Activated CD4-positive, alpha-beta memory T cell treated with anti-CD3 and anti-CD28 coated beads for 36 hours (primary cell): ENCODE measurements around the gene SPPL2B. TPM values are rescaled to one million over a fixed set of nuclear protein-coding genes. Genes with fewer than 3 reads are reported as not detected.
"Not testable (repeated sequence)": the region's sequence is repeated elsewhere in the genome, so short reads cannot be mapped to it uniquely, and the experiment has no call there.

Source experiments
- CTCF ChIA-PET: fragments of 350-600 bp; sonication (Branson Sonifier 250); formaldehyde crosslinking; loops from one replicate; lab custom pipeline; 2021; ENCODE audit warnings: antibody characterized with exemption, inconsistent platforms; lab: Charles Lee
- POLR2A ChIA-PET: fragments of 350-600 bp; sonication (Branson Sonifier 250); formaldehyde crosslinking; loops from one replicate; lab custom pipeline; 2021; ENCODE audit warnings: antibody characterized with exemption; lab: Charles Lee
- DNase-seq: peaks from one replicate; pipeline ENCODE4 v3.0.0-alpha.2; 2020
- H3K27ac Mint-ChIP-seq: one replicate; pipeline ENCODE4 v1.8.0; 2021; ENCODE audit warnings: mixed read lengths
- H3K27me3 Mint-ChIP-seq: one replicate; pipeline ENCODE4 v1.8.0; 2021; ENCODE audit warnings: mixed read lengths
- H3K36me3 Mint-ChIP-seq: one replicate; pipeline ENCODE4 v1.8.0; 2021; ENCODE audit warnings: mixed read lengths
- H3K4me1 Mint-ChIP-seq: one replicate; pipeline ENCODE4 v1.8.0; 2021; ENCODE audit warnings: low read depth, mixed read lengths
- H3K4me3 Mint-ChIP-seq: one replicate; pipeline ENCODE4 v1.8.0; 2021; ENCODE audit warnings: mild to moderate bottlenecking, mixed read lengths
- H3K9me3 Mint-ChIP-seq: one replicate; pipeline ENCODE4 v1.8.0; 2021; ENCODE audit warnings: mixed read lengths
- intact Hi-C: fragments of 100-400 bp; cut with micrococcal nuclease; formaldehyde crosslinking; loops from one replicate; pipeline ENCODE4 v1.15.1; 2023
- total RNA-seq, 2 experiments: library from RNA; stranded (reverse); gene quantifications; one replicate each; pipeline ENCODE4 v1.2.3, GENCODE V29; 2021

Gene SPPL2B
- total RNA-seq, 2 experiments from 2014 or later = 43.8 TPM

- intact Hi-C loops = no loop called here
- no peak for DNase-seq
- CTCF ChIA-PET = no interaction called here
- POLR2A ChIA-PET = no interaction called here
- Mint-ChIP-seq H3K4me3 (no peak overlapping the region), H3K27me3 (no peaks in the 10 kb centered on the region), H3K27ac (no peak overlapping the region), H3K4me1 (no peaks in the 10 kb centered on the region), H3K36me3 (no peaks in the 10 kb centered on the region), H3K9me3 (no peaks in the 10 kb centered on the region)
Observed at GRCh38 chr19:2344381-2344870, 15.9 kb downstream of the SPPL2B start.

GRCh38 chr19:2345076-2345475 lies 16.6 kb downstream of the SPPL2B start:
- no peak for DNase-seq
- H3K27me3 Mint-ChIP-seq = no peaks in the 10 kb centered on the region
- H3K27ac Mint-ChIP-seq = no peak overlapping the region
- intact Hi-C loops = no loop called here
- no peaks in the 10 kb centered on the region for H3K36me3 Mint-ChIP-seq
- no peaks in the 10 kb centered on the region for H3K4me1 Mint-ChIP-seq
- ChIA-PET CTCF (no interaction called here), POLR2A (no interaction called here)
- H3K4me3 Mint-ChIP-seq = no peak overlapping the region
- no peaks in the 10 kb centered on the region for H3K9me3 Mint-ChIP-seq

GRCh38 chr19:2345794-2346663 lies 17.5 kb downstream of the SPPL2B start:
- intact Hi-C loops = no loop called here
- no peaks in the 10 kb centered on the region for H3K4me1 Mint-ChIP-seq
- no peak overlapping the region for H3K4me3 Mint-ChIP-seq
- no peaks in the 10 kb centered on the region for H3K36me3 Mint-ChIP-seq
- H3K9me3 Mint-ChIP-seq = no peaks in the 10 kb centered on the region
- H3K27me3 Mint-ChIP-seq = no peaks in the 10 kb centered on the region
- ChIA-PET POLR2A (no interaction called here), CTCF (no interaction called here)
- no peak for DNase-seq
- H3K27ac Mint-ChIP-seq = no peak overlapping the region

GRCh38 chr19:2349818-2350217 lies 21.3 kb downstream of the SPPL2B start:
- H3K4me1 Mint-ChIP-seq, DNase-seq, H3K27ac Mint-ChIP-seq, H3K9me3 Mint-ChIP-seq, H3K27me3 Mint-ChIP-seq, CTCF ChIA-PET, POLR2A ChIA-PET, H3K4me3 Mint-ChIP-seq, intact Hi-C loops, H3K36me3 Mint-ChIP-seq: not testable (repeated sequence)

- Mint-ChIP-seq H3K4me3 (no peak overlapping the region), H3K4me1 (no peaks in the 10 kb centered on the region), H3K27me3 (no peaks in the 10 kb centered on the region), H3K36me3 (no peaks in the 10 kb centered on the region), H3K27ac (no peak overlapping the region), H3K9me3 (no peaks in the 10 kb centered on the region)
- intact Hi-C loops = no loop called here
- ChIA-PET POLR2A (no interaction called here), CTCF (no interaction called here)
- no peak for DNase-seq
Observed at GRCh38 chr19:2350656-2351055, 22.2 kb downstream of the SPPL2B start.

- H3K4me3 Mint-ChIP-seq = no peak overlapping the region
- CTCF ChIA-PET = no interaction called here
- intact Hi-C loops = no loop called here
Observed at GRCh38 chr19:2351591-2351990, 23.1 kb downstream of the SPPL2B start.

GRCh38 chr19:2352121-2352520 lies 23.6 kb downstream of the SPPL2B start:
- ChIA-PET POLR2A (no interaction called here), CTCF (no interaction called here)
- Mint-ChIP-seq H3K4me3 (no peak overlapping the region), H3K4me1 (no peaks in the 10 kb centered on the region), H3K9me3 (no peaks in the 10 kb centered on the region), H3K36me3 (no peaks in the 10 kb centered on the region), H3K27me3 (no peaks in the 10 kb centered on the region), H3K27ac (no peak overlapping the region)
- intact Hi-C loops = no loop called here
- no peak for DNase-seq

More at GRCh38 chr19:2351591-2351990, 23.1 kb downstream of the SPPL2B start:
- Mint-ChIP-seq H3K27ac (no peak overlapping the region), H3K4me1 (no peaks in the 10 kb centered on the region), H3K36me3 (no peaks in the 10 kb centered on the region), H3K27me3 (no peaks in the 10 kb centered on the region), H3K9me3 (no peaks in the 10 kb centered on the region)
- DNase-seq = no peak
- POLR2A ChIA-PET = no interaction called here

GRCh38 chr19:2353159-2353886 lies 24.8 kb downstream of the SPPL2B start:
- no peak overlapping the region for H3K4me3 Mint-ChIP-seq
- no peak overlapping the region for H3K27ac Mint-ChIP-seq
- H3K9me3 Mint-ChIP-seq = no peaks in the 10 kb centered on the region
- ChIA-PET POLR2A (no interaction called here), CTCF (no interaction called here)
- intact Hi-C loops = no loop called here
- H3K4me1 Mint-ChIP-seq = no peaks in the 10 kb centered on the region
- DNase-seq = no peak
- no peaks in the 10 kb centered on the region for H3K27me3 Mint-ChIP-seq
- H3K36me3 Mint-ChIP-seq = no peaks in the 10 kb centered on the region

GRCh38 chr19:2353887-2354592 lies 25.6 kb downstream of the SPPL2B start:
- H3K4me1 Mint-ChIP-seq = no peaks in the 10 kb centered on the region
- CTCF ChIA-PET = no interaction called here
- POLR2A ChIA-PET = no interaction called here
- H3K9me3 Mint-ChIP-seq = no peaks in the 10 kb centered on the region
- DNase-seq = no peak
- intact Hi-C loops = no loop called here
- no peaks in the 10 kb centered on the region for H3K27me3 Mint-ChIP-seq
- no peak overlapping the region for H3K4me3 Mint-ChIP-seq
- no peak overlapping the region for H3K27ac Mint-ChIP-seq
- H3K36me3 Mint-ChIP-seq = no peaks in the 10 kb centered on the region

- ChIA-PET CTCF (no interaction called here), POLR2A (no interaction called here)
- no peak for DNase-seq
- Mint-ChIP-seq H3K27ac (no peak overlapping the region), H3K4me3 (no peak overlapping the region), H3K4me1 (no peaks in the 10 kb centered on the region), H3K27me3 (no peaks in the 10 kb centered on the region), H3K36me3 (no peaks in the 10 kb centered on the region), H3K9me3 (no peaks in the 10 kb centered on the region)
- intact Hi-C loops = no loop called here
Observed at GRCh38 chr19:2354670-2355069, 26.2 kb downstream of the SPPL2B start.

- ChIA-PET POLR2A (interaction anchor here (0.7 kb wide), 1 partner anchor 77 kb away, joined by 3 read pairs; no protein-coding TSS in a partner anchor), CTCF (no interaction called here)
- no peaks in the 10 kb centered on the region for H3K36me3 Mint-ChIP-seq
- intact Hi-C loops = no loop called here
- H3K4me1 Mint-ChIP-seq = peaks cover 1% of the 10 kb centered on the region
- no peak overlapping the region for H3K27ac Mint-ChIP-seq
- no peaks in the 10 kb centered on the region for H3K9me3 Mint-ChIP-seq
- peaks cover 1% of the 10 kb centered on the region for H3K27me3 Mint-ChIP-seq
- no peak for DNase-seq
- no peak overlapping the region for H3K4me3 Mint-ChIP-seq
Observed at GRCh38 chr19:2355168-2356035, 26.9 kb downstream of the SPPL2B start.
